HG03558 (cell line): Measurements from ENCODE around the gene CERS1.

Experiments used
- ATAC-seq: cut with Tn5 transposase; IDR thresholded peaks from one replicate; pipeline ENCODE4 v1.9.1; 2021; ENCODE audit warnings: moderate number of reproducible peaks; ENCODE audit not compliant: unreplicated experiment; ENCODE audit errors: extremely low read depth

The CERS1 gene

GRCh38 chr19:18844806-18845329 lies 51.1 kb downstream of the CERS1 start:
- ATAC-seq, result no peak

- ATAC-seq, result no peak
Observed at GRCh38 chr19:18843960-18844359, 52.0 kb downstream of the CERS1 start.

- ATAC-seq, result no peak
Observed at GRCh38 chr19:18842166-18842565, 53.8 kb downstream of the CERS1 start.

GRCh38 chr19:18841400-18841799 lies 54.6 kb downstream of the CERS1 start:
- ATAC-seq, result no peak

- ATAC-seq, result no peak
Observed at GRCh38 chr19:18840288-18841267, 55.4 kb downstream of the CERS1 start.

GRCh38 chr19:18839465-18840287 lies 56.3 kb downstream of the CERS1 start:
- no peak for ATAC-seq

- no peak for ATAC-seq
Observed at GRCh38 chr19:18834644-18834984, 61.3 kb downstream of the CERS1 start.

- no peak for ATAC-seq
Observed at GRCh38 chr19:18833849-18834643, 61.9 kb downstream of the CERS1 start.

- ATAC-seq, result no peak
Observed at GRCh38 chr19:18833141-18833476, 62.8 kb downstream of the CERS1 start.

- no peak for ATAC-seq
Observed at GRCh38 chr19:18832306-18833140, 63.4 kb downstream of the CERS1 start.

GRCh38 chr19:18831524-18832305 lies 64.2 kb downstream of the CERS1 start, which contains the start of gene UPF1:
Gene UPF1 (plus strand): TSS chr19:18831959. CDS start chr19:18832210, 251 bp downstream.
- ATAC-seq, result no peak

- no peak for ATAC-seq
Observed at GRCh38 chr19:18830488-18830887, 65.5 kb downstream of the CERS1 start.

GRCh38 chr19:18828786-18829185 lies 67.2 kb downstream of the CERS1 start:
- ATAC-seq, result no peak
